Activated CD4-positive, alpha-beta T cell treated with anti-CD3 and anti-CD28 coated beads, Interleukin-2, amount 50 U/mL, for 16 hours (primary cell): ENCODE measurements around the gene ACTR2.

ENCODE experiments used
- DNase-seq: peaks from one replicate; pipeline ENCODE4 v3.0.0-alpha.2; 2020

ACTR2 gene

DNA sequence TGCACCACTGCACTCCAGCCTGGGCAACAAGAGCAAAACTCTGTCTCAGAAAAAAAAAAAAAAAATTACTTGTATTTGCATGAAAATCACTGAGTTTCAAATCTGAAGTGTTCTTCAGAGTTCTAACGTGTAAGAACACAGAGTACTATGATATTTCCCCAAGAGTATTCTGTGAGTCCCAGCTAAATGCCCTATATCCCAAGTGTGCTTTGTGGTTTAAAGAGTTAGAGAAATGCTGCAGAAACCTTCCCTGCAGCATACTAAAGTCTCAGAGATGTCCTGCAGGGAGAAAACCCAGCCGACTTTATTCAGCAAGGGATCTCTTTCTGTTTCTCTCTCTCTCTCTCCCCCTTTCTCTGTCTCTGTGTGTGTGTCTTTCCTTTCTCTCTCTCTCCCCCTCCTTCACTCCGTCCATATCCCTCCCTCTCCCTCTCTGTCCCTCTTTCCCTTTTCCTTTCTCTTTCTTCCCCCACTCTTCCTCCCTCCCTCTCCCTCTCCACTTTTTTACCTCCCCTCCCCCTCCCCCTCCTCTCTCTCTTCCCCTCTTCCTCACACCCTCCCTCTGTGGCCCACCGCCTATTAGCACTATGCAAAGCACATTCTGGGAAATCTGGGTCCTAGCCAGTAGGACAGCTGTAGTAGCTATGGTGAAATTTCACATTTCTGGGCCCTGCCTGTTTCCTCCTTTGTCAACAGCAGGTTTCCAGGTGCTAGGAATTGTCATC, 54.2 kb downstream of the ACTR2 start:
- DNase-seq: no peak

DNA sequence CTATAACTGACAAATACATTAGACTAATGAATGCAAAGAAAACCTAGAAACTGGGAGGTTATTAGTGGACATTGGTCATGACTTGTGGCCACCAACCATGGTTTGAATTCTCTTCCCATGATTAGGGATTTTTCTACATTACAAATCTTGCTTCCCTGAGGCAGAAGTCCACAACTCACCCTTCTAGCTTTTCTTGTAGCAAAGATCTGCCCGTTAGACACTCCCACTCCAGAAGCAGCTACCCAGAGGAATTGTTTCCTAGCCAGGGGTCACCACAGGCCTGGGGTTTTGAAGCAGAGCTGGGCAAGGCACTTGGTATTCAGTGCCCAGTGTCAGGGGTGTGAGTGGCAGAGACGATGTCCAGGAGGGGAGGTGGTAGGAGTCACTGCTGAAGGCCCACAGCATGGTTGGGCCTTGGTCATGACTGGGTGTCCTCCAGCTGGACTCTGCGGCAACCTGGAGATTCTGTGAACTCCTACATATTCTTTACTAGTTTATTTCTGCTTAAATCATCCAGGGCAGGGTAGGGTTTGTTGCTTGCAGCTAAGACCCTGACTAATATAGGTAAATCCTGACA, 54.9 kb downstream of the ACTR2 start:
- no peak for DNase-seq

DNA sequence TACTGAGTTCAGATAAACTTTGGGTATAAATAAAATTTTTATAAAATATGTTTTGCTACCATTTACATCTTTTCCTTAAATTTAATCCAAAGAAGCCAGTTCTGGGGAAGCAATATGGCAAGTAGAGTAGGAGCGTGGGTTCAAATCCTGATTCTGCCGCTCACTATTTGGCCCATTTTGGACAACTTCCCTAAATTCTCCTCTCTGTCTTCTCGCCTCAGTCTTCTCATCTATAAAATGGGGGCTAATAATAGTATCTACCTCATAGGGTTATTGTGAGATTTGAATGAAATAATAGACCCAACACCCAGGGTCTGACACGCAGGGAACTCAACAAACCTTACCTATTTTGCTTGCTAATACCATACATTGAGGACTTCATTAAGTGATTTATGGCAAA, 59.7 kb downstream of the ACTR2 start:
- DNase-seq: no peak

DNA sequence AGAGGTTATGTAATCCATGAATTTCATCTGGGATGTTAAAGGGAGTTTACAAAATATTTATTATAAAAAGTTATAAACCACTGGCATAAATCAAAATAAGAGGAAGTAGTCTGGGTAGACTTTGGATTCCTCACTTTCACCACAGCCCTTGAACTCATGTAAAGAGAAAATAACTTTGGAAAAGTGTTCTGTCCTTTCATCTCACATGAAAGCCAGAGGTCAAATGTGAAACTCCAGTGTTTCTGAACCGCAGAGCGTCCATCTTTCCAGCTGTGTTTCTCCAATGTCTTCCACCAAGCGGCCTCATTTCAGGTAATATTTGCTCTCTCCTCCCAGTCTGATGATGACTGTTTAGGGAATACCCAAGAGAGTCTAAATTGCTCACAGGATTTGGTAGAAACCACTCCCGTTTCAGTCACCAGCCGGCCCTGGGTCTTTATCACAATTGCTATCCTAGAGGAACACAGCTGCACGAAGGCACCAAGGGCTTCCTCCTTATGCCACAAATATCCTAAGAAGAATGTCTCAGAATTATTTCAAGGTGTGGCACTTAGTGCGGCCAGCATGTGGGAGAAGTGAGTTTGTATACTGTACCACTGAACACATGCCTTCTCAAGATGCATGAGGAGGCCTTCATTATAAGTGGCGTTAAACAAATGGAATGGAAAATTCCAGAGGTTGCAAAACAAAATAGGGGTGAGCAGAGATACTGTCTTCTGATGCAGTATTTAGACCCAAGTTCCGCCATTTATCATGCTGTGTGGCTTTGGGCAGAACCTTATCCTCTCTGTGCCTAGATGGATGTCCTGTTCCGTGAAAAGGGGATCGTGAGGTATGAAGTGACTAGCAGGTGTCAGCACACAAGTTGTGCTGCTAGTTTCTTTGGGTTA, 63.8 kb downstream of the ACTR2 start:
- DNase-seq: no peak

DNA sequence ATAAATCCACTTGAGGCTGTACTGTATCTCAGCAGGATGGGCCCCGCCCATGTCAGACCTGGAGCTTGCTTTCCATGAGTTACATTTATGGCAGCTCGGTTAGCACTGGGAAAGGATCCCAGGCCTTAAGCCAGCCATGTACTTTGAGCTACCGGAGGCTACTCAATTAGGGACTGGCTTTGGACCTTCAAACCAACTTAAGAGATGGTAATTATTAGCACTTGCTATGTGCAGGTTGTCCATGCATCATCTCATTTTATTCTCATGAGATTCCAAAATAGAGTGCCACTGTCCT, 64.4 kb downstream of the ACTR2 start:
- DNase-seq: no peak

DNA sequence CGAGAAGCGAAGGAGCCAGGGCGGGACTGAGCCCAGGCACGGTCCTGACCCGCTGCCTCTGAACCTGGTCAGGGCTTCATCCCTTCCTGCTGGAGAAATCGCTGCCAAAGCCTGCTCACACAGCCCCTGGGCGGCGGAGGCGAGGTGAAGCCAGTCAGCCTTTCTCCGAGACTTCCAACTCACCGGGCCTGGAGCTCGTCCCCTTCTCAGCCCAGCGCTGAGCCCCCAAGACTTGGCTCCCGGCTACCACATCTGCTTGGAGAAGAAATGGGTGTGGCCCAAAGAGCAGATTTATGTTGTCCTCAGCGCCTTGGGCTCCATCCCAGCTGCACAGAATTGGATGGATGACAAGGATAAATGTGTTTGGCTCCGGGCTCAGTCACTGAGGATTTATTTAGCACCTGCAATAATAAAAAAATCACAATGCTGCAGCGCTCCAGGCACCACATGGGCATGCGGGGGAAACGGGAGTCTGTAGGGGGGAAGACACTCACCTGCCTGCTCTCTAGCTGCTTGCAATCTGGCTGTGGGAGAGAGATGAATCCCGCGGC, 64.9 kb downstream of the ACTR2 start:
- no peak for DNase-seq

DNA sequence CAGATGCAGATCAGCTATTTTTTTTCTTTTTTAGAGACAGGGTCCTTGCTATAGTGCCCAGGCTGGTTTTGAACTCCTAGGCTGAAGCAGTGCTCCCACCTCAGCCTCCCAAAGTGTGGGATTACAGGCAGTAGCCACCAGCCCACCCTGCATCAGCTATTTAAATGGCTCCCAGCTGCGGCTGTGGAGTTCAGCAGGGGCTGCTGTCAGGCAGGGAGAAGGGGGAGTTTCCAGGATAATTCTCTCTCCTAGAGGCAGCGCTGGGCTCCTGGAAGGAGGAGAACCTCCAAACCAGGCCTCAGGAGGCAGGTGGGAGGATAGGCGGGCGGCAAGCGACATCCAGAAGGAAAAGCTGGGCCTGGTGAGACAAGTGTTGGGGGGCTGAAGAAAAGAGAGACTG, 65.7 kb downstream of the ACTR2 start:
- no peak for DNase-seq

DNA sequence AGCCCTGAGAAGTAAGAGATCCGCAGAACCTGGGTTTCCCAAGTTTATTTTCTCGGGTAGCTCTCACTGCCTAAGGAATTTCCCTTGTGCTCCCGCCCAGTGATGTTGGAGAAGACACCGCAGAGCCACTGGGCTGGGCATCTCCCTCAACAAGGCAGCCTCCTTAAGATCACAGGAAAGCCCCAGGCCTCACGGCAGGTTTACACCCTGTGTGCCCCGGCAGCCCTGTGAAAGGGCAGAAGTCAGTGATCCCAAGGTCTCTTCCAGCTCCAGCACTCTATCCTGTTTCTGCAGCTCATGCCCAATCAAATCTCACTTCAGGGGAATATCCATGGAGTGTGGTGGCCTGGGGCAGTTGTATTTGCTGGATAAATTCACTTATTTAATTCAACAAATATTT, 66.5 kb downstream of the ACTR2 start:
- DNase-seq: no peak

DNA sequence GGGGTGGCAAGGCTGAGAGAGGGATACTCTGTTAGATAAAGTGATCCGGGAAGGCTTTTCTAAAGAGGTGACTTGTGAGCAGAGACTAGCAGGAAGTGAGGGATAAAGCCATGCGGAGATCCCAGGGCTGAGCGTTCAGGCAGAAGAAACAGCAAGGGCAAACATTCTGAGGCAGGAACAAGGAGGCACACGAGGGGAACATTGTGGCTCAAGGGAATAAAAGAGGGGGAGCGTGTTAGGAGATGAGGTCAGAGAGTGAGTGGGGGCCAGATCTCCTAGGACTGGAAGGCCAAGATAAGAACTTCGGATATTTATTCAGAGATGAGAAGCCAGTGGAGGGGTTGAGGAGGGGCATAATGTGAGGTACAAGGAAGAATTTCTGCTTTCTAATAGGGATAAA, 67.1 kb downstream of the ACTR2 start:
- no peak for DNase-seq

DNA sequence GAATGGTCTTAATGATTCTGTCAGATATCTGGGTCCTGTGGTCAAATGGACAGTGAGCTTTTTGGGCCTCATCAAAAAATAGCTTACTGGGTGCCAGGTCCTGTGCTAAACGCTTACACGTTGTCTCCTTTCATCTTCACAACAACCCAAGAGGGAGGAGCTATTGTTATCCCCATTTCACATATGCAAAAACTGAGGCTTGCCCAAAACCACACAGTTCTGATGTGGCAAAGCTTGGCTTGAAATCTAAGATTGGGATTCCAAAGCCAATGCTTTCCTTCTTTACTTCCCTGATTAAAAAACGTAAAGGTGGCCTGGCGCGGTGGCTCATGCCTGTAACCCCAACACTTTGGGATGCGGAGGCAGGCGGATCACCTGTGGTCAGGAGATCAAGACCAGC, 69.3 kb downstream of the ACTR2 start:
- DNase-seq: no peak

DNA sequence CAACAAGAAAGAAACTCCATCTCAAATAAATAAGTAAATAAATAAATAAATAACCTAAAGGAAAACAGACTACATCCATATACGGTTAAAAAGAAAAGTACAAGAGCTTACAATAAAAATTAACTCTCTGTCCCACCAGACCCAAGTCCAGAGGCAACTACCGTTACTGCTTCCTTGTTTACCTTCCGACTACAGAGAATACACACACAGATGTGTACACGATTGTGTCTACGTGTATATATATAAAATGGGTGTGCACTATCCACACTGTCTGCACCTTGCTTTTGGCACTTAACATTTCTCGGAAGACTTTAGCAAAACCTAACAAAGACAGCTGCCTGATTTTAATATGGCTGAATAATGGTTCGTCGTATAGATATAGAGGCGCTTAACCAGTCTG, 69.9 kb downstream of the ACTR2 start:
- no peak for DNase-seq

DNA sequence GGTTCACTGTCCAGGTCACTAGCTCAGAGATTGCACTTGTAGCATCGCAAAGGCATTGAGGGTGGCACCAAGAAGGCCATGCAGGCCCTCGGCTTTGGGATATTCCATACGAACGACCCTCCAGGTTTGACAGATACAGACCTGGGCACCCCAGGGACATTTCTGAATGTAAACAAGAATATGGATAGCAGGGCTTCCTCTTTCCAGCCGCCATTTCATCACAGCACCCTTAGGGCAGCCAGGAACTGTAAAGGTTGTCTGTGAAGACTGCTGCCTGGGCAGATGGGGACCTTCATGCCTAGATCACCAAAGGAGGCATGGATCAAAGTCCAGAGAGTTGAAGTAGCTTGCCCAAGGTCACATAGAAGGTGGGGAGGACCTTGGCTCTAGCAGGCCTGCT, 70.5 kb downstream of the ACTR2 start:
- no peak for DNase-seq

DNA sequence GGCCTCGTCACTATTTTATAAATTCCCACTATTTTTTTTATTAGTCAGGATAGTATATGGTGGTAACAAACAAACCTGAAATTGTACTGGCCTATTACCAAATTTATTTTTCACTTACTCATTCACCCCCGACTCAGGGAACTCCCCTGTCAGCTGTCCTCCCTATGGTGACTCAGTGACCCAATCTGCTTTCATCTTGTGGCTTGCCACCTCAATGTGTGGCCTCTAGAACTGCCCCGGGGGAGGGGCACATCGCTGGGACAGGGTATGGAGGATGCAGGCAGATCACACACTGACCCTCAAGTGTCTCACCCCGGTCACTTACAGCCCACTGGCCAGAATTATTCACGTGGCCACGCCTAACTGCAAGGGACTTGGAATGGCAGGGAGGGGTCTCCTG, 71.6 kb downstream of the ACTR2 start:
- peak; percentile 77 for DNase-seq

DNA sequence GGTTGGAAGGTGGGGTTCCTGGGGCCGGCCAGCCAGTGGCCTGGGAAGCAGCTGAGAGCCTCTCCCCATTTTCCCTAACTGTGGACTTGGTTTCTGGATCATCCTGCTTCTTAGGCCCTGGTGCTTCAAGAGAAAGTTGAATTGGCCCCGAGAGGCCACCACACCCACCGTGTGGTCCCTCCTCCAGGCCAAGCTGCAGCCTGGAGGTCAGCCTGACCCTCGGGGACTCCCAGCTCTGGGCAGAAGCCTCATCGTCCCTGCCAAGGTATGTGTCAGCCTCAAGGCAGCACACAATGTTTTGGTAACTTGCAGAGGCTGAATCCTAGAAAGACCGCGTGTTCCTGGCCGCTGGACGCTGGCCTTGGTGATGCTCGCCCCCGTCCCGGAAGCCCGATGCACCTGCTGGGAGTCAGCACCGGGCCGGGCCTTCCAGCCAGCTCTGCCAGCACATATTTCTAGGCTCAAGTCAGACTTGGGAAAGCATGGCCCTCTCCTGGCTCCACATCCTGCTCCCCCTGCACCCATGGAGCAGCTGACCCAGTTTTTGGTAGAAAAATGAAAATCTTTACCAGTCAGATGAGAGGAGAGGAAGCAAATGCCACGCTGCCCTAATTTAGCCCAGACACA, 72.6 kb downstream of the ACTR2 start:
- DNase-seq: no peak

DNA sequence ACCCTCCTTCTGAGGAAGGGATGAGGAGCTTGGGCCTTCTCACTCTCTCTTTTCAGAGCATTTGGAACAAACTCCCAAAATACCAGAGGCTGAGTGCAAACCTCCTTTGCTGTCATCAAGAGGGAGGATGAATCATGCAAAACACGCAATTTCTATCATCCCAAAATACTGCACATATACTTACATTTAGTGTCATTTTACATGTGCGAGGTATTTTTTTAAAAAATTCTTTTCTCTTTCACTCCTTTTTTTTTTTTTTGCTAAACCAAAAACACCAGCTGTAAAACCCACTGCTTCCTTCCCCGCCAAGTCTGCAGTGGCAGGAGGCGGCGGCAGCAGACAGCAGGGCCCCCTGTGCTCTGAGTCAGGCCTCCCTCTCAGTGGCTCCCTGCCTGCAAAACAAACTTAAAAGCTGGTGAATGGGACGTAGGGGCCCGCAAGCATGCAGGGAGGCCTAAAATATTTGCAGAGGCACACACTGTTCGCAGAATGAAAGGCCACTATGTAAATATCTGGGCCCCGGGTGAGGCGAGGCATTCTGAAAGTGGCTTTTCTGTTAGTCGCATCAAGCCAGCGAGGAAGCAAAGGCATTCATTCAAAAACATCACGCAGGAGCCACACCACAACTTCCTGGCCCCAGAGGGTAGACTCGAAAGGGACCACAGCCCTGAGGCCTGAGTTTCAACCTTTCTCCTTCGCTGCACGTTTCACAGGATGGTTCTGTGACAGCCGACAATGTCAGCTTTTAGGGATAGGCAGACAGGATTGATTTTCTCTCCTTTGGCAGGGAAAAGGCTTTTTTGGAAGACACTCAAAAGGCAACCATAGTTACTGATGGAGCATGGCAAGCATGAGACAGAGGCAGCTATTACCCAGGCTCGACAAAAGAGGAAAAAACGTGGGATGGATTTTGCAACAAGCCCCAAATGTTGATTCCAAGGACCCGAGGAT, 73.4 kb downstream of the ACTR2 start:
- DNase-seq: peak; percentile 91

DNA sequence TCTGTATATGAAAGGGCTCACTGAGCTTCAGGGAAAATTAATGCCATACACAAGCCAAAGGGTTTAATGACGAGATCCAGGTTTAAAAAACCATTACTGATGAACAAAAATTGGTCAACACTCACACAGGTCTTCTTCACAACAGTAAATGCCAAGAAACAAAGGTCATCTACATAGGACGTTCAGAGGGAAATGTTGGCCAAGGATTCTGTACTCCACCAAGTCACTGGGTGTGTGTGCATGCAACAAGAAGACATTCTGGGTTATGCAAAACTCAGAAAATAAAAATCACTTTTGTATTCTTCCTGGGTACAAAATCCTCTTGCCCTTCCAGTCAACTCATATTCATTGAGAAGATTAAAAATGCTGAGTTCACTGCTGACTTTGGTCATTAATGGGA, 78.3 kb downstream of the ACTR2 start:
- DNase-seq: no peak

DNA sequence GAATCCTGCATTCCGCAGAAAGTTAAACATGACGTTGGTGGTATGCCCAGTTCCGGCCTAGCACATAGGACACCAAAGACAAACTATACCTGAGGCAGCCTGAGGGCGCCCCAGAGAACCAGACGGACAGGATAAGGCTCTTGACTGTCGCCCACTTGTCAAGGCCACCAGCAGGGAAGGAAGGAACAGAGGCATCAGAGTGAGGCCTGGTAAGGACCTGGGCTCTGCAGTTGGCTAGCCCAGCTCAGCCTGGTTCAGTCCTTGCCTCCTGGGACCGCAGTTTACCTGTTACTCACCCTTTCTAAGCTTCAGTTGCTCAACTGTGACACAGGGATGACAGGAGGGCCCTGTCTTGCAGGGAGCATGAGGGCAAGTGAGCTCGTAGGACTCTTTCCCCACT, 82.1 kb downstream of the ACTR2 start:
- DNase-seq: no peak

DNA sequence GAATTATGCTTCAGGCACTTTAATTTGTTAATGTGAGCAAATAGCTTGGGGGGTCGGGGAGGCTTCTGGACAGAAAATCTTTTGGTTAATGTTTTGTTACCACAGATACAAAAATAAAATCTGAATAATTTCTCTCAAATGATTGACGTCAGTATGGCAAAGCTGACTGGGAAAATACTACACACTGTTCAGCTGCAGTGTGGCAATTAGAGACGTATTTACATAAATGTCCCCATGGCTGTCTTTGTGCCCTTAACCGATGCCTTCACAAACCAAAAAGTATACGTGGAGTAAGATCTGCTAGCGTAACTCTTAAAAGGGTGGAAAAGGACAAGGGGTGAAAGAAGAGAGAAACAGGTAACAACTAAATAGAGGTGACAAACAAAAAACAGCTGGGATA, 83.4 kb downstream of the ACTR2 start:
- DNase-seq: no peak

DNA sequence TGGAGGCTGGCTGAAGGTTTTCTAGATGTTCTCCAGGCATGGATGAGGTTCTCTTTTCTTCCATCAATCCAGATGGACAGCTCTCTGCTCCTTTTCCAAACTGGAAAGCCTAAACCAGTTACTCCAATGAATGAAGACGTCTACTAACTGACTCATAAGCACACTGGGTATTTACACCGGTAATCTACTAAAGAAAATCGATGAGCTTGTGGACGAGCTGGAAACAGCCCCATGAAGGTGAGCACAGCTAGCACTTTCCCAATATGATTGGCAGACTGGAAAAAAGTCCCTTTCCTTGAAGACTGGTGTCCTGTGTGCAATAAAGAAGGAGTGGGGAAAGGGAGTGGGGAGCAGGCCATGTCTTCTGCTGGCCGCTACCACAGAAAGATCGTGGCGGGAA, 84.0 kb downstream of the ACTR2 start:
- no peak for DNase-seq

DNA sequence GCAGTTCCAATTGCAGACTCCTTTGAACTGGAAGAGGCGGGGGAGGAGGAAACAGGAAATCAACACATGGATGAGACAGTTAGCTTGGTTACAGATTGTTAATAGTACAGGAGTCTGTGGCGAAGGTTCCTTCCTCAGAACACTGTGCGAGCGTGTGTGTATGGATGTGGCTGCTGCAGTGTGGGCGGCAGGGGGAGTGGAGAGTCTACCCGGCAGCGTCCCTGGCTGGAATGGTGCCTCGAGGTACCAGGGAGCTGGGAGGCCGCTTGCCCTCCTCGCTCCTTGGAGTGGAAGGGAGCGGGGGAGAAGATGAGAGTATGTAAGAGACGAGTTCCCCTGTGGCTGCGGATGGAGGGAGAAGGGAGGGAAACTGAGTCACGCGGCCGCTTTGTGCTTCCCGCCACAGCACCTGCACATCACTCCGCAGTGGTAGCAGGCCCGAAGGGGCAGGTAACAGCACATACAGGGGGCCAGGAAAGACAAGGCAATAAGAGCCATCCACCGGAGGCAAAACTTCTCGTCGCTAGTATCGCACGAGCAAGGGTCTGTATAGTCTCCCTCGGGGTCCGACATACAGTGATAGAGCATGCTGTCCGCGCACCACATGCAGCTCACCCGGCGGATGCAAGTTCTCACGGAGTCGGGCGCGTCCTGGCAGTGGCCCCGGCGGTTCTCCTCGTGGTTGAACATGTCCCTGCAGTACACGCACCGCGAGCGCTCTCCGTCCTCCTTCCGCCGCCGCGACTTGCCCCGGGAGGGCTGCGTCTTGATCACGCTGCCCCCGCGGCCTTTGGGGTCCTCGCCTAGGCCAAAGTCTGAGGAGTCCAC, 85.7 kb downstream of the ACTR2 start:
- no peak for DNase-seq

DNA sequence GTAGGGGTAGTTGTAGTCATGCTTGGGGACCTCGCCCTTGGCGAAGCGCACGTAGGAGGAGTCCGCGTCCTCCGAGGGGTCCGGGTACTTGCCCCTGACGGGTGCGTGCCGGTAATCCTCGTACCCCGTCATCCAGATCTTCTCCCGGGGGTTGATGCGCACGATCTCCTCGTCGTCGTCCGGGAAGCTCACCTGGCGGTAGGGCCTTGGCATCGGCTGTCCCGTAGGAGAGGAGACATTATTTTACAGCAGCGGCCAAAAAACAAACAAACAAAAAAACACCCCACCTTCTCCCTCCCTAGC, 86.3 kb downstream of the ACTR2 start:
- DNase-seq: no peak
